ENCODE results near the gene BORCS8. TPM values are rescaled to one million over a fixed set of nuclear protein-coding genes. Genes with fewer than 3 reads are reported as not detected.

BORCS8 gene
- total RNA-seq, 4 donors from 2014 or later, result 9.4 to 28.8 (median 14.7) TPM

DNA sequence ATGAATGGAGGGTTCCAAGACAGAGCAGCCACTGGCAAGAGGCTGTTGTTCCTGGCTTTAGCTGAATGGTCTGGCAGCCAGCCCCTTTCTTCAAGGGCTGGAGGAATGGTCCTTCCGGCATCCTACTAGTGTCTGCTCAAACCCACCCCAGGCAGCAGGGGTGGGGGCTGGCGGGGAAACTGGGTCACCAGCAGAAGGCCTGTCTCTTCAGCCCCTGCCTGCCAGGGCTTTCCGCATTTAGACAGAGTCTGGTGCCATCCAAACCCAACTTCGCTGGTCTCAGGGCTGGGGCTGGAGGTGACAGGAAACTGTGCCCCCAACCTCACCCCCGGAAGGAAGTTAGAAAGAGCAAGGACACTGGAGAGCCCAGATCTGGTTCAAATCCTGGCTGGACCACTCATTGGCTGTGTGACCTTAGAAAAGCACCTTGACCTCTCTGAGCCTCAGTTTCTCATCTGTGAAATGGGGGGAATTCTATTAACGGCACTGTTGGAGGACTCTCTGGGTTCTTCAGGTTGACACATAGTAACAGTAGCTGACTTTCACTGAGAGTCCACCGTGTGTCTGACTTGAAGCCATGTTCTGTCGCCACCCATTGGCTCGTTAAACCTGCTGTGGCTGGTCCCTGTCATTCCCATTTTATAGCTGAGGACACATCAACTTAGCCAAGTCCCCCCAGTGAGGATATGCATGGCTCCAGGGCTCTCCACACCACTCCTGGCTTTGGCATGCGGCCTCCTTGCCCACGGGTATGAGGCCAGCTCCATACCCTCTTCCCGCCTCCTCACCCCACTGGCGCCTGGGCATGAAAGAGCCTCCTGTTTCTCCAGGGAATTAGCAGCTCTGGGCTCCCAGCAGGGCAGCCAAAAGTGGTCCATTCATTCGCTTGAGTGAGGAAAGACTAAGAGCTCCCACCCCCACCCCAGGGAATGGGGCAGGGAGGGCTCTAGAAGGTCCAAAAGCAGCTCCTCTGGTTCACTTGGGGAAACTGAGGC lies 13.8 kb upstream of the BORCS8 start:
- H3K27me3 ChIP-seq, result peaks cover 51% of the 10 kb centered on the region
- ATAC-seq, result no peak
- TF ChIP-seq POLR2A (IDR thresholded peaks at IDR 0.05) (no peak), EP300 (IDR thresholded peaks at IDR 0.05) (no peak), POLR2AphosphoS5 (IDR thresholded peaks at IDR 0.05) (no peak)
- TF ChIP-seq, protein P1, sequence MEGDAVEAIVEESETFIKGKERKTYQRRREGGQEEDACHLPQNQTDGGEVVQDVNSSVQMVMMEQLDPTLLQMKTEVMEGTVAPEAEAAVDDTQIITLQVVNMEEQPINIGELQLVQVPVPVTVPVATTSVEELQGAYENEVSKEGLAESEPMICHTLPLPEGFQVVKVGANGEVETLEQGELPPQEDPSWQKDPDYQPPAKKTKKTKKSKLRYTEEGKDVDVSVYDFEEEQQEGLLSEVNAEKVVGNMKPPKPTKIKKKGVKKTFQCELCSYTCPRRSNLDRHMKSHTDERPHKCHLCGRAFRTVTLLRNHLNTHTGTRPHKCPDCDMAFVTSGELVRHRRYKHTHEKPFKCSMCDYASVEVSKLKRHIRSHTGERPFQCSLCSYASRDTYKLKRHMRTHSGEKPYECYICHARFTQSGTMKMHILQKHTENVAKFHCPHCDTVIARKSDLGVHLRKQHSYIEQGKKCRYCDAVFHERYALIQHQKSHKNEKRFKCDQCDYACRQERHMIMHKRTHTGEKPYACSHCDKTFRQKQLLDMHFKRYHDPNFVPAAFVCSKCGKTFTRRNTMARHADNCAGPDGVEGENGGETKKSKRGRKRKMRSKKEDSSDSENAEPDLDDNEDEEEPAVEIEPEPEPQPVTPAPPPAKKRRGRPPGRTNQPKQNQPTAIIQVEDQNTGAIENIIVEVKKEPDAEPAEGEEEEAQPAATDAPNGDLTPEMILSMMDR (IDR thresholded peaks at IDR 0.05), result no peak
- peaks cover 0 to 17% (median 8%) of the 10 kb centered on the region in 3 donors for H3K4me1 ChIP-seq
- H3K27ac ChIP-seq, result no peak overlapping the region
- no peaks in the 10 kb centered on the region for H3K9me3 ChIP-seq
- H3K4me3 ChIP-seq, result no peak overlapping the region
- 40 to 43% methylated on average over 1 to 8 of the region's 14 CpGs for WGBS, 2 donors (ENCODE audit: low coverage in 1 of 2)
- H3K36me3 ChIP-seq, result peaks cover 0 to 14% of the 10 kb centered on the region in 2 donors

GRCh38 chr19:19204181-19204580 lies 12.2 kb upstream of the BORCS8 start:
- peaks cover 0 to 17% (median 8%) of the 10 kb centered on the region in 3 donors for H3K4me1 ChIP-seq
- ATAC-seq, result no peak
- H3K36me3 ChIP-seq, result peaks cover 0 to 27% of the 10 kb centered on the region in 2 donors
- H3K9me3 ChIP-seq, result no peaks in the 10 kb centered on the region
- no peak for TF ChIP-seq POLR2AphosphoS5 (IDR thresholded peaks at IDR 0.05)
- 40 to 60% methylated on average over 1 to 7 of the region's 13 CpGs for WGBS, 2 donors (ENCODE audit: low coverage in 1 of 2)
- peaks cover 36% of the 10 kb centered on the region for H3K27me3 ChIP-seq
- H3K27ac ChIP-seq, result no peak overlapping the region
- no peak overlapping the region for H3K4me3 ChIP-seq

GRCh38 chr19:19203012-19203856 lies 11.3 kb upstream of the BORCS8 start, which contains the start of gene NR2C2AP:
NR2C2AP (minus strand) TSS chr19:19203414; CDS start chr19:19203060, 354 bp downstream.
- peak within 1 kb of the TSS; percentile 21 to 87 (median 82) for H3K27ac ChIP-seq
- H3K4me1 ChIP-seq, result peaks cover 0 to 17% (median 8%) of the 10 kb centered on the region in 3 donors
- peak; percentile 95 for ATAC-seq
- WGBS, 2 donors (ENCODE audit: low coverage in 1 of 2), result 0 to 3% methylated on average over 14 to 15 of the region's 60 CpGs
- H3K4me3 ChIP-seq, result peak within 1 kb of the TSS; percentile 59 to 73
- H3K36me3 ChIP-seq, result peaks cover 0 to 37% of the 10 kb centered on the region in 2 donors
- TF ChIP-seq POLR2AphosphoS5 (IDR thresholded peaks at IDR 0.05) (peak; percentile 13), POLR2A (IDR thresholded peaks at IDR 0.05) (no peak)
- TF ChIP-seq, protein P1 (IDR thresholded peaks at IDR 0.05), result peak in 1 of 4 experiments; percentile 7
- H3K9me3 ChIP-seq, result no peaks in the 10 kb centered on the region
- peaks cover 27% of the 10 kb centered on the region for H3K27me3 ChIP-seq

GRCh38 chr19:19202707-19203011 lies 10.7 kb upstream of the BORCS8 start:
- H3K9me3 ChIP-seq, result no peaks in the 10 kb centered on the region
- no peak for ATAC-seq
- H3K27me3 ChIP-seq, result peaks cover 21% of the 10 kb centered on the region
- peak overlapping the region; percentile 21 to 87 (median 82) for H3K27ac ChIP-seq
- H3K4me1 ChIP-seq, result peaks cover 0 to 17% (median 8%) of the 10 kb centered on the region in 3 donors
- H3K4me3 ChIP-seq, result peak overlapping the region; percentile 59 to 73
- WGBS, 2 donors (ENCODE audit: low coverage in 1 of 2), result 0 to 22% methylated on average over 2 to 3 of the region's 11 CpGs
- TF ChIP-seq, protein P1 (IDR thresholded peaks at IDR 0.05), result no peak
- TF ChIP-seq POLR2AphosphoS5 (IDR thresholded peaks at IDR 0.05), result no peak
- peaks cover 0 to 42% of the 10 kb centered on the region in 2 donors for H3K36me3 ChIP-seq

Data from gastroesophageal sphincter (tissue), 4 donors.